Neural progenitor cell (in vitro differentiated cells): ENCODE measurements around the gene RRM2. TPM values are rescaled to one million over a fixed set of nuclear protein-coding genes. Genes with fewer than 3 reads are reported as not detected.
"Not testable (repeated sequence)": the region's sequence is repeated elsewhere in the genome, so short reads cannot be mapped to it uniquely, and the experiment has no call there.

Experiments
- DNase-seq: peaks from one replicate; pipeline ENCODE4 v3.0.0-alpha.2; 2016; ENCODE audit warnings: low spot score
- H2AFZ ChIP-seq: fragments of 200-600 bp; sonication (generic); replicated peaks from 2 replicates; pipeline ENCODE4 v1.6.1; 2016; ENCODE audit warnings: antibody characterized with exemption
- H3F3A ChIP-seq: fragments of 200-600 bp; sonication (generic); 2 replicates; pipeline ENCODE4 v1.6.1; 2016; ENCODE audit warnings: antibody characterized with exemption, low read depth
- H3K27ac ChIP-seq: fragments of 200-600 bp; sonication (generic); 2 replicates; pipeline ENCODE4 v1.5.1; 2016; ENCODE audit warnings: mild to moderate bottlenecking
- H3K27me3 ChIP-seq: fragments of 200-600 bp; sonication (generic); 2 replicates; pipeline ENCODE4 v1.6.1; 2016; ENCODE audit warnings: mild to moderate bottlenecking, moderate library complexity
- H3K36me3 ChIP-seq: fragments of 200-600 bp; sonication (generic); 2 replicates; pipeline ENCODE4 v1.5.1; 2016
- H3K4me1 ChIP-seq: fragments of 200-600 bp; sonication (generic); 2 replicates; pipeline ENCODE4 v1.6.1; 2016; ENCODE audit warnings: mixed run types
- H3K4me2 ChIP-seq: fragments of 200-600 bp; sonication (generic); 2 replicates; pipeline ENCODE4 v1.6.1; 2016
- H3K4me3 ChIP-seq: fragments of 200-600 bp; sonication (generic); 2 replicates; pipeline ENCODE4 v1.5.1; 2016
- H3K79me2 ChIP-seq: fragments of 200-600 bp; sonication (generic); 2 replicates; pipeline ENCODE4 v1.6.1; 2016; ENCODE audit warnings: low read depth
- H3K9ac ChIP-seq: fragments of 200-600 bp; sonication (generic); 2 replicates; pipeline ENCODE4 v1.6.1; 2016
- H3K9me3 ChIP-seq: fragments of 200-600 bp; sonication (generic); 2 replicates; pipeline ENCODE4 v1.5.1; 2016; ENCODE audit warnings: low read depth
- H4K20me1 ChIP-seq: fragments of 200-600 bp; sonication (generic); 2 replicates; pipeline ENCODE4 v1.6.1; 2016; ENCODE audit warnings: low read depth
- H3K27ac Mint-ChIP-seq: 3 replicates; pipeline ENCODE4 v1.8.0; 2021; ENCODE audit warnings: mixed read lengths
- H3K27me3 Mint-ChIP-seq: 2 replicates; pipeline ENCODE4 v1.8.0; 2022; ENCODE audit warnings: low read depth, mild to moderate bottlenecking, inconsistent platforms, moderate library complexity, mixed read lengths; ENCODE audit not compliant: insufficient read depth
- H3K36me3 Mint-ChIP-seq: 3 replicates; pipeline ENCODE4 v1.8.0; 2021; ENCODE audit warnings: mixed read lengths
- H3K4me1 Mint-ChIP-seq: 3 replicates; pipeline ENCODE4 v1.8.0; 2021; ENCODE audit warnings: mixed read lengths
- H3K4me3 Mint-ChIP-seq: 3 replicates; pipeline ENCODE4 v1.8.0; 2021; ENCODE audit warnings: mild to moderate bottlenecking, moderate library complexity, mixed read lengths
- H3K9me3 Mint-ChIP-seq: 3 replicates; pipeline ENCODE4 v1.8.0; 2020; ENCODE audit warnings: mixed read lengths
- CTCF ChIP-seq: fragments of 200-600 bp; sonication (generic); IDR thresholded peaks from 2 replicates; pipeline ENCODE4 v1.5.1; 2017; ENCODE audit warnings: antibody characterized with exemption, mild to moderate bottlenecking
- EZH2 ChIP-seq: fragments of 200-600 bp; sonication (generic); IDR thresholded peaks from 2 replicates; pipeline ENCODE4 v1.6.1; 2017; ENCODE audit warnings: antibody characterized with exemption, mild to moderate bottlenecking, moderate library complexity
- EZH2phosphoT487 ChIP-seq: fragments of 200-600 bp; sonication (generic); IDR thresholded peaks from 2 replicates; pipeline ENCODE4 v1.6.1; 2017; ENCODE audit warnings: antibody characterized with exemption
- total RNA-seq: library from RNA; depleted of rRNA; stranded (reverse); fragments of >200 nt; gene quantifications from 2 replicates; pipeline ENCODE4 v1.2.3, GENCODE V29; 2015; ENCODE audit warnings: low replicate concordance

Gene RRM2
- total RNA-seq, 1 donor from 2014 or later: 66.0 TPM

GRCh38 chr2:10144771-10145518, 22.4 kb downstream of the RRM2 start:
- no peak overlapping the region for H3K4me3 Mint-ChIP-seq
- Histone ChIP-seq H3K27ac (no peak overlapping the region), H3K36me3 (no peaks in the 10 kb centered on the region), H3K9me3 (no peaks in the 10 kb centered on the region), H3K27me3 (no peaks in the 10 kb centered on the region), H2AFZ (no peak overlapping the region), H3K4me3 (no peak overlapping the region), H3F3A (peaks cover 3% of the 10 kb centered on the region), H3K9ac (no peak overlapping the region), H4K20me1 (no peaks in the 10 kb centered on the region), H3K4me1 (no peaks in the 10 kb centered on the region), H3K4me2 (no peak overlapping the region), H3K79me2 (no peaks in the 10 kb centered on the region)
- TF ChIP-seq CTCF (no peak), EZH2phosphoT487 (no peak), EZH2 (no peak)
- peaks cover 8% of the 10 kb centered on the region for H3K36me3 Mint-ChIP-seq
- H3K27me3 Mint-ChIP-seq: peaks cover 4% of the 10 kb centered on the region
- no peaks in the 10 kb centered on the region for H3K9me3 Mint-ChIP-seq
- no peak overlapping the region for H3K27ac Mint-ChIP-seq
- no peaks in the 10 kb centered on the region for H3K4me1 Mint-ChIP-seq
- DNase-seq: no peak

DNA sequence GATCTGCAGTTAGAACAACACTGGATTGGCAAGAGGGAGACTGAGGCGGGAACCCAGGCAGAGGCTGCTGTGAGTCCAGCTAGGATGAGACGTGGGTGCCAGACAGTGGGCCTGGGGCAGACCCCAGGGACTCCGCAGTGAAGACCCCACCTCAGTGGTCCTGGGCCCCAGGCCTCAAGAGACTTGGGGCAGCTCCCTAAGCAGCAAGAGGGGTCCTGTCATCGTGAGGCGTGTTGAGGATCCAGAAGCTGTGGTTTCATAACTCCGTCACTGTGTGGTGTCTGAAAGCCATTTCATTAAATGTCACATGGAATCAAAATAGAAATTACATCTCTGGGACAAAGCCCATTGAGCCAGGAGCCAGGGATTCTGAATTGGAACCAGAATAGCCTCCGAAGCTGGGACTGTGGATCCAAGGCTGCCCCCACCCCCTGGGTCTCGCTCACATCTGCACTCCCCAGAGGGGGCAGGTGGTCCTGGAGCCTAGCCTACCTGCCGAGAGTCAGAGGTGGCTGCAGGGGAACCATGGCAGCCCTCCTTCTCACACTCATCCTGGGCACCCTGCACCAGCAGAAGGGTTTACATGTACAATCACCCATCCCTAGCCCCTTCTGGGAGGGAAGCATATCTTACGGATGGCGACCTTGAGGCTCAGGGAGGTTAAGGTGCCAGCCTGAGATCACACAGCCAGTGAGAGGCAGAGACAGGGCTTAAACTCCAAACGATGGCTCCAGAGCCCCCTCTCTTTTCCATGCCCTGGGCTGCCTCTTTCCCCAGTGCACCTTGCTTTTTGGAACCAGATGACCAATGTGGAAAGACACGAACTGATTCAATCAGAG, 23.2 kb downstream of the RRM2 start:
- Mint-ChIP-seq H3K4me1 (no peaks in the 10 kb centered on the region), H3K9me3 (no peaks in the 10 kb centered on the region), H3K27me3 (peaks cover 6% of the 10 kb centered on the region), H3K27ac (no peak overlapping the region), H3K4me3 (no peak overlapping the region), H3K36me3 (peaks cover 10% of the 10 kb centered on the region)
- H4K20me1 ChIP-seq: no peaks in the 10 kb centered on the region
- H3K4me2 ChIP-seq: no peak overlapping the region
- H2AFZ ChIP-seq: no peak overlapping the region
- no peaks in the 10 kb centered on the region for H3K79me2 ChIP-seq
- no peaks in the 10 kb centered on the region for H3K9me3 ChIP-seq
- H3K4me1 ChIP-seq: no peaks in the 10 kb centered on the region
- no peaks in the 10 kb centered on the region for H3F3A ChIP-seq
- no peaks in the 10 kb centered on the region for H3K27me3 ChIP-seq
- no peaks in the 10 kb centered on the region for H3K36me3 ChIP-seq
- TF ChIP-seq EZH2phosphoT487 (no peak), EZH2 (no peak), CTCF (no peak)
- no peak overlapping the region for H3K4me3 ChIP-seq
- H3K27ac ChIP-seq: no peak overlapping the region
- DNase-seq: no peak
- H3K9ac ChIP-seq: no peak overlapping the region

- no peak overlapping the region for H3K27ac Mint-ChIP-seq
- H3K4me3 Mint-ChIP-seq: no peak overlapping the region
- peaks cover 8% of the 10 kb centered on the region for H3K36me3 Mint-ChIP-seq
- TF ChIP-seq EZH2: no peak
- Histone ChIP-seq H3K4me1 (no peaks in the 10 kb centered on the region), H3K4me3 (no peak overlapping the region), H3K36me3 (no peaks in the 10 kb centered on the region), H2AFZ (no peak overlapping the region), H3K9ac (no peak overlapping the region), H3K4me2 (no peak overlapping the region), H3K9me3 (no peaks in the 10 kb centered on the region), H3K79me2 (no peaks in the 10 kb centered on the region), H4K20me1 (no peaks in the 10 kb centered on the region), H3K27ac (no peak overlapping the region), H3K27me3 (no peaks in the 10 kb centered on the region), H3F3A (no peaks in the 10 kb centered on the region)
- DNase-seq: no peak
- no peaks in the 10 kb centered on the region for H3K4me1 Mint-ChIP-seq
- H3K27me3 Mint-ChIP-seq: peaks cover 6% of the 10 kb centered on the region
- no peaks in the 10 kb centered on the region for H3K9me3 Mint-ChIP-seq
Observed at GRCh38 chr2:10146366-10147005, 23.9 kb downstream of the RRM2 start.

DNA sequence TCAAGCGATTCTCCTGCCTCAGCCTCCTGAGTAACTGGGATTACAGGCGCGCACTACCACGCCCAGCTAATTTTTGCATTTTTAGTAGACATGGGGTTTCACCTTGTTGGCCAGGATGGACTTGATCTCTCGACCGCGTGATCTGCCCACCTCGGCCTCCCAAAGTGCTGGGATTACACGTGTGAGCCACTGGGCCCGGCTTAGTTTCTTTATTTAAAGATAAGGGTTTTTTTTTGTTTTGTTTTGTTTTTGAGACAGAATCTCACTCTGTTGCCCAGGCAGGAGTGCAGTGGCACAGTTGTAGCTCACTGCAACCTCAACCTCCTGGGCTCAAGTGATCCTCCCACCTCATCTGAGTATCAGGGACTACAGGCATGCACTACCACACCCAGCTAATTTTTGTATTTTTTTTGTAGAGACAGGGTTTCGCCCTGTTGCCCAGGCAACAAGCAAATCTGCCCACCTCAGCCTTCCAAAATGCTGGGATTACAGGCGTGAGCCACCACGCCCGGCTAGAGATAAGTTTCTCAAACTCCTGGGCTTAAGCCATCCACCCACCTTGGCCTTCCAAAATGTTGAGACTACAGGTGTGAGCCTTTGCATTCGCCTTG, 24.6 kb downstream of the RRM2 start:
- H3K4me2 ChIP-seq, H3K27me3 ChIP-seq, H3K4me3 Mint-ChIP-seq, H3K9ac ChIP-seq, H3K36me3 Mint-ChIP-seq, H3K9me3 Mint-ChIP-seq, H3K4me3 ChIP-seq, H3K27ac Mint-ChIP-seq, H3K4me1 ChIP-seq, H3K79me2 ChIP-seq, H3K36me3 ChIP-seq, H3K27ac ChIP-seq, H2AFZ ChIP-seq, H3K27me3 Mint-ChIP-seq, H3K4me1 Mint-ChIP-seq, H4K20me1 ChIP-seq, H3F3A ChIP-seq, DNase-seq, H3K9me3 ChIP-seq: not testable (repeated sequence)
